GM12878 (cell line): ENCODE data around the gene CLEC16A. TPM values are rescaled to one million over a fixed set of nuclear protein-coding genes. Genes with fewer than 3 reads are reported as not detected.

Source experiments
- ATAC-seq: fragments of 200-7000 bp; cut with Tn5 transposase; 3 replicates; pipeline ENCODE4 v1.9.1; 2020; ENCODE audit warnings: mild to moderate bottlenecking, moderate library complexity
- BruUV-seq: library from RNA; stranded (reverse); fragments of 400-500 nt; replicated peaks from 2 replicates; lab custom pipeline; 2021; lab: Mats Ljungman, UMichigan
- CTCF ChIA-PET: fragments of 300-600 bp; sonication (Branson Sonifier 250); formaldehyde crosslinking; extraction: SDS; loops from one replicate; lab custom pipeline; 2021; ENCODE audit warnings: inconsistent platforms; lab: Yijun Ruan, JAX
- POLR2A ChIA-PET: fragments of 350-600 bp; formaldehyde crosslinking; extraction: SDS; loops from one replicate; lab custom pipeline; 2021; ENCODE audit warnings: inconsistent platforms; lab: Charles Lee
- RAD21 ChIA-PET: fragments of 300-600 bp; sonication (Branson Sonifier 250); formaldehyde crosslinking; loops from one replicate; lab custom pipeline; 2023; ENCODE audit warnings: antibody characterized with exemption; ENCODE audit not compliant: unreplicated experiment; lab: Charles Lee
- SMC1A ChIA-PET: fragments of 300-600 bp; sonication (Branson Sonifier 250); formaldehyde crosslinking; loops from one replicate; lab custom pipeline; 2023; ENCODE audit not compliant: unreplicated experiment, uncharacterized antibody; lab: Charles Lee
- DNase-seq: peaks from one replicate; pipeline ENCODE4 v3.0.0-alpha.2; 2011; ENCODE audit warnings: low read depth, low spot score
- FAIRE-seq: peaks from 3 replicates; lab custom pipeline; 2011; peaks lifted over from hg19 to GRCh38; lab: Jason Lieb, UNC
- H2AFZ ChIP-seq: 2 replicates; pipeline ENCODE4 v1.6.0; 2011; ENCODE audit warnings: low read depth, low read length, control low read depth; ENCODE audit not compliant: control insufficient read depth
- H3K27ac ChIP-seq: 2 replicates; pipeline ENCODE4 v1.5.1; 2011; ENCODE audit warnings: control low read depth; ENCODE audit not compliant: control insufficient read depth, insufficient read depth
- H3K27me3 ChIP-seq, 2 experiments: replicated peaks in 1 of 2; 2 replicates each; pipeline versions ENCODE4 v1.6.0 to v1.6.1; 2011; ENCODE audit warnings: low read length in 1 of 2; ENCODE audit not compliant: control insufficient read depth in 2 of 2, insufficient read depth in 2 of 2
- H3K36me3 ChIP-seq, 2 experiments: 2 replicates each; pipeline ENCODE4 v1.5.1; 2011; ENCODE audit warnings: low read length in 1 of 2; ENCODE audit not compliant: control insufficient read depth in 2 of 2, insufficient read depth in 2 of 2
- H3K4me1 ChIP-seq: 2 replicates; pipeline ENCODE4 v1.6.1; 2011; ENCODE audit warnings: mild to moderate bottlenecking, low read length, moderate library complexity, mixed read lengths; ENCODE audit not compliant: control insufficient read depth, insufficient read depth
- H3K4me2 ChIP-seq: 2 replicates; pipeline ENCODE4 v1.6.0; 2011; ENCODE audit warnings: control low read depth; ENCODE audit not compliant: control insufficient read depth, insufficient read depth
- H3K4me3 ChIP-seq: fragments of 200-600 bp; sonication (generic); 2 replicates; pipeline ENCODE4 v1.5.1; 2016
- H3K79me2 ChIP-seq: 2 replicates; pipeline ENCODE4 v1.6.0; 2011; ENCODE audit warnings: low read length; ENCODE audit not compliant: control insufficient read depth, insufficient read depth
- H3K9ac ChIP-seq: 2 replicates; pipeline ENCODE4 v1.8.0; 2011; ENCODE audit warnings: low read length, control low read depth, mixed read lengths; ENCODE audit not compliant: control insufficient read depth, insufficient read depth
- H3K9me3 ChIP-seq: replicated peaks from 3 replicates; pipeline ENCODE4 v1.5.1; 2011; ENCODE audit warnings: mild to moderate bottlenecking, low read length; ENCODE audit not compliant: control insufficient read depth, insufficient read depth
- H4K20me1 ChIP-seq: 2 replicates; pipeline ENCODE4 v1.6.0; 2011; ENCODE audit not compliant: control insufficient read depth, insufficient read depth
- ATF3 ChIP-seq: IDR thresholded peaks from 2 replicates; pipeline ENCODE4 v1.6.1; 2011; ENCODE audit warnings: low read depth, mild to moderate bottlenecking, low read length, moderate library complexity, borderline replicate concordance; ENCODE audit errors: extremely low read depth
- CUX1 ChIP-seq: IDR thresholded peaks from 2 replicates; pipeline ENCODE4 v1.6.1; 2012; ENCODE audit warnings: improper control_type of control experiment, low read depth, low read length; ENCODE audit not compliant: insufficient replicate concordance
- MEF2A ChIP-seq: IDR thresholded peaks from 2 replicates; pipeline ENCODE4 v1.6.1; 2011; ENCODE audit warnings: low read depth, mild to moderate bottlenecking, low read length, moderate library complexity; ENCODE audit not compliant: insufficient read depth
- MYC ChIP-seq: IDR thresholded peaks from 2 replicates; pipeline ENCODE4 v1.6.1; 2011; ENCODE audit warnings: mild to moderate bottlenecking, low read length, moderate library complexity, inconsistent platforms; ENCODE audit not compliant: insufficient read depth, insufficient replicate concordance, insufficient read length, severe bottlenecking
- TAF1 ChIP-seq: IDR thresholded peaks from 2 replicates; pipeline ENCODE4 v1.6.1; 2011; ENCODE audit warnings: mild to moderate bottlenecking, low read depth, low read length, borderline replicate concordance
- WGBS: methylation state at CpG from one replicate; pipeline ENCODE4 v1.1.6; 2016; ENCODE audit warnings: low lambda C conversion rate; ENCODE audit not compliant: insufficient replicate concordance, insufficient coverage; ENCODE audit errors: missing lambda C conversion rate; 5-methylcytosine and 5-hydroxymethylcytosine counted together
- in situ Hi-C: fragments of 300-500 bp; cut with MboI; formaldehyde crosslinking; loops from 9 replicates; pipeline ENCODE4 v1.14.3; 2018; ENCODE audit warnings: mixed read lengths
- intact Hi-C: fragments of 100-400 bp; cut with micrococcal nuclease; formaldehyde crosslinking; loops from one replicate; pipeline ENCODE4 v1.14.2; 2022; ENCODE audit not compliant: unreplicated experiment
- polyA plus RNA-seq, 11 experiments: library from polyadenylated mRNA; depleted of rRNA in 4 of 11; unstranded in 6 of 11; stranded (reverse) in 5 of 11; fragments of >200 nt; fragmentation: Nextera tagmentation in 4 of 11; fragmentation: Illumina TruSeq in 1 of 11; extraction: Ambion mirVana in 4 of 11; extraction: Trizol in 1 of 11; gene quantifications; 1 replicate in 1 of 11; 2 replicates in 10 of 11; pipeline versions ENCODE4 v1.2.1 to v1.2.3, GENCODE V29; 2011 to 2016; ENCODE audit warnings: inconsistent platforms in 2 of 11, missing spikeins in 2 of 11, low read depth in 1 of 11
- total RNA-seq, 4 experiments: library from RNA; depleted of rRNA in 3 of 4; stranded (reverse); fragments of >200 nt in 3 of 4; fragmentation: Illumina TruSeq in 1 of 4; extraction: Trizol in 1 of 4; gene quantifications; 2 replicates each; pipeline versions ENCODE4 v1.2.1 to v1.2.3, GENCODE V29; 2013 to 2021

The CLEC16A gene
- total and polyA plus RNA-seq, 10 of the 15 experiments (the other 5 are each of a cell fraction or from before 2014, with no cell fraction given): 1.5 to 28.8 (median 19.2) TPM

- ChIA-PET SMC1A (interaction anchor here (1.3 to 4.0 kb wide), 14 partner anchors 10 to 121 kb away, joined by 3 to 26 read pairs (median 6); no protein-coding TSS in a partner anchor), CTCF (interaction anchor here (0.7 to 5.0 kb wide), 11 partner anchors 10 to 514 kb away, joined by 3 to 20 read pairs (median 5); no protein-coding TSS in a partner anchor), POLR2A (interaction anchor here (0.6 to 1.7 kb wide), 5 partner anchors 12 to 136 kb away, joined by 3 to 5 read pairs (median 3); no protein-coding TSS in a partner anchor), RAD21 (interaction anchor here (1.0 to 3.3 kb wide), 8 partner anchors 12 to 197 kb away, joined by 3 to 24 read pairs (median 4); partner anchors contain the start of gene SOCS1)
- H3K9me3 ChIP-seq: no peaks in the 10 kb centered on the region
- no peak overlapping the region for H3K9ac ChIP-seq
- ATAC-seq (no peak), FAIRE-seq (no peak), DNase-seq (no peak)
- peaks cover 0 to 3% of the 10 kb centered on the region in 2 experiments; a peak in 1 of 4 replicates for H3K36me3 ChIP-seq
- H3K4me2 ChIP-seq: no peak overlapping the region
- no peak overlapping the region for H3K4me3 ChIP-seq
- H4K20me1 ChIP-seq: no peaks in the 10 kb centered on the region
- H3K27ac ChIP-seq: peak overlapping the region; percentile 84
- TF ChIP-seq MEF2A (no peak), CUX1 (no peak), MYC (no peak), TAF1 (no peak), ATF3 (no peak)
- no peak overlapping the region for H2AFZ ChIP-seq
- peaks cover 55% of the 10 kb centered on the region for H3K4me1 ChIP-seq
- in situ Hi-C loops (no loop called here), intact Hi-C loops (loop anchor here (2.0 to 10.0 kb wide), 4 partner anchors 16 to 254 kb away; partner anchors contain the start of gene SOCS1)
- no peaks in the 10 kb centered on the region for H3K27me3 ChIP-seq
- BruUV-seq: no TSS peak
- no peaks in the 10 kb centered on the region for H3K79me2 ChIP-seq
- over 99% methylated on average over 6 of the region's 6 CpGs for WGBS
Measured at GRCh38 chr16:11101283-11101682, 156.9 kb downstream of the CLEC16A start.
